ENCODE results near the gene SLC35F5.
A peak's percentile ranks its signal among the peaks of the same experiment; 100 is the strongest.
"Not testable (repeated sequence)": the region's sequence is repeated elsewhere in the genome, so short reads cannot be mapped to it uniquely, and the experiment has no call there.

The SLC35F5 gene, protein sequence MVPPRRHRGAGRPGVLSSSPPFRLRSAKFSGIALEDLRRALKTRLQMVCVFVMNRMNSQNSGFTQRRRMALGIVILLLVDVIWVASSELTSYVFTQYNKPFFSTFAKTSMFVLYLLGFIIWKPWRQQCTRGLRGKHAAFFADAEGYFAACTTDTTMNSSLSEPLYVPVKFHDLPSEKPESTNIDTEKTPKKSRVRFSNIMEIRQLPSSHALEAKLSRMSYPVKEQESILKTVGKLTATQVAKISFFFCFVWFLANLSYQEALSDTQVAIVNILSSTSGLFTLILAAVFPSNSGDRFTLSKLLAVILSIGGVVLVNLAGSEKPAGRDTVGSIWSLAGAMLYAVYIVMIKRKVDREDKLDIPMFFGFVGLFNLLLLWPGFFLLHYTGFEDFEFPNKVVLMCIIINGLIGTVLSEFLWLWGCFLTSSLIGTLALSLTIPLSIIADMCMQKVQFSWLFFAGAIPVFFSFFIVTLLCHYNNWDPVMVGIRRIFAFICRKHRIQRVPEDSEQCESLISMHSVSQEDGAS

GRCh38 chr2:113756355-113757137 is at the start of gene SLC35F5:
SLC35F5 (minus strand) TSS chr2:113756642; CDS start chr2:113756409, 233 bp downstream.
- H3K4me3 ChIP-seq, result peak within 1 kb of the TSS; percentile 85
- H3K4me1 ChIP-seq, result peaks cover 4% of the 10 kb centered on the region; the same call in 1 of the 2 replicates
- in situ Hi-C loops (cut with MboI; ENCODE audit: low sequenced_read_pairs), result loop anchor here (10.0 kb wide), 1 partner anchor 138 kb away; the partner anchor contains the start of gene ACTR3
- H3K27me3 ChIP-seq (ENCODE audit: low read depth), result no peaks in the 10 kb centered on the region
- peaks cover 11% of the 10 kb centered on the region for H3K36me3 ChIP-seq (replicated peaks)
- peak; percentile 86 to 93 for DNase-seq (ENCODE audit: low spot score in 2 of 2)
- no peaks in the 10 kb centered on the region for H3K9me3 ChIP-seq

GRCh38 chr2:113799375-113799774 is 42.9 kb upstream of the SLC35F5 start:
- Histone ChIP-seq H3K36me3 (replicated peaks) (no peaks in the 10 kb centered on the region), H3K4me1 (peaks cover 21% of the 10 kb centered on the region), H3K27me3 (ENCODE audit: low read depth) (0 out of 2 replicates have a peak, but pooled peaks cover 2% of the 10 kb centered on the region), H3K4me3 (no peak overlapping the region), H3K9me3 (no peaks in the 10 kb centered on the region)
- no peak for DNase-seq (ENCODE audit: low spot score in 2 of 2)
- in situ Hi-C loops (cut with MboI; ENCODE audit: low sequenced_read_pairs), result no loop called here

GRCh38 chr2:113797237-113797636 is 40.8 kb upstream of the SLC35F5 start:
- no peaks in the 10 kb centered on the region for H3K9me3 ChIP-seq
- in situ Hi-C loops (cut with MboI; ENCODE audit: low sequenced_read_pairs), result no loop called here
- H3K27me3 ChIP-seq (ENCODE audit: low read depth), result 0 out of 2 replicates have a peak, but pooled peaks cover 2% of the 10 kb centered on the region
- DNase-seq (ENCODE audit: low spot score in 2 of 2), result no peak
- peaks cover 21% of the 10 kb centered on the region for H3K4me1 ChIP-seq
- H3K4me3 ChIP-seq, result no peak overlapping the region
- H3K36me3 ChIP-seq (replicated peaks), result no peaks in the 10 kb centered on the region

- Histone ChIP-seq H3K4me3 (no peak overlapping the region), H3K27me3 (ENCODE audit: low read depth) (0 out of 2 replicates have a peak, but pooled peaks cover 2% of the 10 kb centered on the region), H3K9me3 (no peaks in the 10 kb centered on the region), H3K4me1 (peaks cover 21% of the 10 kb centered on the region), H3K36me3 (replicated peaks) (no peaks in the 10 kb centered on the region)
- DNase-seq (ENCODE audit: low spot score in 2 of 2), result peak; percentile 28 to 78
- in situ Hi-C loops (cut with MboI; ENCODE audit: low sequenced_read_pairs), result no loop called here
Observed at GRCh38 chr2:113796592-113797175, 40.2 kb upstream of the SLC35F5 start.

- Histone ChIP-seq H3K36me3 (replicated peaks) (no peaks in the 10 kb centered on the region), H3K9me3 (no peaks in the 10 kb centered on the region), H3K4me3 (no peak overlapping the region), H3K4me1 (peaks cover 22% of the 10 kb centered on the region), H3K27me3 (ENCODE audit: low read depth) (0 out of 2 replicates have a peak, but pooled peaks cover 2% of the 10 kb centered on the region)
- no peak for DNase-seq (ENCODE audit: low spot score in 2 of 2)
- in situ Hi-C loops (cut with MboI; ENCODE audit: low sequenced_read_pairs), result no loop called here
Observed at GRCh38 chr2:113795405-113795920, 39.0 kb upstream of the SLC35F5 start.

DNA sequence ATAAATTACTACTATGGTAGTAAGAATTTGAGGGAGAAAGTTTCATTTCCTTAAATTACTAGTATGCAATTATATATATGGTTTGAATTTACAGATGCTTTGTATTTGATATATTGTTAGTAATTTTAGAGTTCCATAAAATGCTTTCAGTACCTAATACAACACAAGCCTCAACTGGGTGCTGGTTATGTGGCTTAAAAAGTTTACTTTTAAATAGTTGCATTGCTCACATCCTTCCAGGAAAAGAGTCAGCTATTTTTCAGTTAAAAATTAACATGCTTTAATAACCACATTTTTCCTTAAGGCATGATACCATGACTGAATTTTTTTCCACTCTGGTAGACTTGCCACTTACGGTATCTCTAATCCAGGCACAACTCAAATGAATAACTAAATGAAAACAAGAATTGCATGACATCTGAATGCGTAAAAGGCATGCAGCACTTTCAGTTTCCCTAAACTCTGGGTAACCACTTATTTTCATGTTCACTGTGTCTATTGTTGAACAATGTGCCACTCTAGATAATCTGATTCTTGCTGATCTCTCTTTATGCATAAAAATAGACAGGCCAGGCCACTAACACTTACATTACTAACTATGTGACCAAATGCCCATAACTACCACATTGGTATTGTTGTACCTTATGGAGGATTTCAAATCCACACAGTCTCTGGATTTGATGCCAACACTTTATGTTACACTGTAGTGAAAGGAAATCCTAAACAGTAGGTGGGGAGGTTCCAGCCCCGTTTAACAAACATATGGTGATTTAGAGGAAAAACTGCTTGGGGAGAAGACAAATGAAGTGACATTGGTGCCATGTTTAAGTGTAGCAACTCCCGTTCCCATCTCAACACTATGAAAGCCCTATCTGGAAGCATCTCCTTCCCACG is 35.5 kb upstream of the SLC35F5 start:
- no peaks in the 10 kb centered on the region for H3K36me3 ChIP-seq (replicated peaks)
- H3K27me3 ChIP-seq (ENCODE audit: low read depth), result 0 out of 2 replicates have a peak, but pooled peaks cover 2% of the 10 kb centered on the region
- DNase-seq (ENCODE audit: low spot score in 2 of 2), result peak in 1 of 2 experiments; percentile 37
- no peak overlapping the region for H3K4me3 ChIP-seq
- in situ Hi-C loops (cut with MboI; ENCODE audit: low sequenced_read_pairs), result no loop called here
- peaks cover 17% of the 10 kb centered on the region for H3K4me1 ChIP-seq
- no peaks in the 10 kb centered on the region for H3K9me3 ChIP-seq

DNA sequence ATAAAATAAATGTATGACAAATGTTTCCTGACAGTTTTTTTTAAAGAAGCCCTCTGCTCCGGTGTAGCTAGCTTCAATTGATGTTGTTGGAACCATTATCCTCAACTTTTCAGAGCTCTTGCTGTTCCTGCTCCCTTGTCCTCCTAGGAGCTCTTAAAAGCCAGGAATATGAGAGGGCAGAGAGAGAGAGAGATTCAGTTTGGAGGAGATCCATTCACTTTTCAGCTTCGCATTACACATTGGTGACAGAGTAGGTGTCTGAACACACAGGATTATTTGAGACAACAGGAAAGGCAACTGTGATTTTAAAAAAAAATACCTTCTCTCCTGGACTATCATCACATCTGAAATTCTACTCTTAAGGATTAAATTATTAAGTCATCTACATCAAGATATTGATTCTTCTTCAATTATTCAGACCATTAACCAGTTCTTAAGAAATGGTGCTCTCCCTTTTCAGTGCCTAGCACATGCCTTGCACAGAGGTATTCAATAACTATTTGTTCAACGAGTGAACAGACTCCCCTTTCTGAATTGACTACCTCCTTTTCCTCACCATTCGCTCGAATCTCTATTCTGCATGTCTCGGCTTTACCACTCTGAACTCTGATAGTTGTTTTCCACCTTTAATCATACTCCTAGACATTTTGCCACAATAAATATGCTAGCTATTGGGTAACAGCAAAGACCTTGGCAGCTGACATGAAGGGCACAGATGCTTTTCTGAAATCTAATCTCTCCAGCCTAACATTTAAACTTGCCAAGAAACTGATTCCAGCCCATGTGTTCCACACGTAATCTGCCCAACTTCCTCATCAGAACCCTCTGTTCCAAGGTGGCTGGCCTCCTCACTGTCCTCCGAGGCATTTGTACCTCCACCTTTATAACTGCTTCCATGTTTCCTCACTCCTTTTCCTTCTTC is 28.6 kb upstream of the SLC35F5 start:
- H3K36me3 ChIP-seq (replicated peaks), result no peaks in the 10 kb centered on the region
- in situ Hi-C loops (cut with MboI; ENCODE audit: low sequenced_read_pairs), result no loop called here
- DNase-seq (ENCODE audit: low spot score in 2 of 2), result no peak
- no peaks in the 10 kb centered on the region for H3K27me3 ChIP-seq (ENCODE audit: low read depth)
- H3K4me3 ChIP-seq, result no peak overlapping the region
- no peaks in the 10 kb centered on the region for H3K4me1 ChIP-seq
- no peaks in the 10 kb centered on the region for H3K9me3 ChIP-seq

- Histone ChIP-seq H3K4me3 (no peak overlapping the region), H3K4me1 (no peaks in the 10 kb centered on the region), H3K9me3 (no peaks in the 10 kb centered on the region), H3K36me3 (replicated peaks) (no peaks in the 10 kb centered on the region), H3K27me3 (ENCODE audit: low read depth) (no peaks in the 10 kb centered on the region)
- in situ Hi-C loops (cut with MboI; ENCODE audit: low sequenced_read_pairs), result no loop called here
- DNase-seq (ENCODE audit: low spot score in 2 of 2), result no peak
Observed at GRCh38 chr2:113780472-113780871, 24.0 kb upstream of the SLC35F5 start.

DNA sequence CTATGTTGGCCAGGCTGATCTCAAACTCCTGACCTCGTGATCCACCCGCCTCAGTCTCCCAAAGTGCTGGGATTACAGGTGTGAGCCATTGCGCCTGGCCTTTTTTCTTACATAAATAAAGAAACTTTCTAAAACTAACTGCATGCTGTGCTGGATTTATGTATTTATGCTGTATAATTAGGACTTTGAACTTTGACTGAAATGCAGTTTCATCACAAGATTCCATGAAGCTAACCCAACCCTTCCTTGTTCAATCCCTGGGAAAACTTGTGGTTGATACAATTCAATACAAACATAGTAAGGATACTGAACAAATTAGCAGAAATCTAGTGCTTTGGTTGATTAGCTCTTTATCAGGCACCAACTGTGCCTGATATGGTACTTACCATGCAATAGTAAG is 20.9 kb upstream of the SLC35F5 start:
- DNase-seq (ENCODE audit: low spot score in 2 of 2), result no peak
- no peaks in the 10 kb centered on the region for H3K27me3 ChIP-seq (ENCODE audit: low read depth)
- in situ Hi-C loops (cut with MboI; ENCODE audit: low sequenced_read_pairs), result no loop called here
- no peak overlapping the region for H3K4me3 ChIP-seq
- no peaks in the 10 kb centered on the region for H3K36me3 ChIP-seq (replicated peaks)
- H3K9me3 ChIP-seq, result no peaks in the 10 kb centered on the region
- H3K4me1 ChIP-seq, result no peaks in the 10 kb centered on the region

DNA sequence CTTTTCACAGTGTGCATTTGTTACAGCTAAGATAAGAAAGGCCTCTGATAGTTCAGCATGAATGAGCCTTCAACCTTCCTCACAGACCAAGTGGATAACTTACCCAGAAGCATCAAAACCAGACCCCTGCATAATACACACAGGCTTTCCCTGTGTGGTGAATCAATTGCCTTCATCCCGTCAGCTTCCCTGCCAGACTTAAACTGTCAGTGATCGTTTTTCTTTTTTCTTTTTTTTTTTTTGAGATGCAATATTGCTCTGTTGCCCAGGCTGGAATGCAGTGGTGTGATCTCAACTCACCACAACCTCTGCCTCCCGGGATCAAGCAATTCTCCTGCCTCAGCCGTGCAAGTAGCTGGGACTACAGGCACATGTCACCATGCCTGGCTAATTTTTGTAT is 20.5 kb upstream of the SLC35F5 start:
- Histone ChIP-seq H3K27me3 (ENCODE audit: low read depth) (no peaks in the 10 kb centered on the region), H3K36me3 (replicated peaks) (no peaks in the 10 kb centered on the region), H3K4me3 (no peak overlapping the region), H3K9me3 (no peaks in the 10 kb centered on the region), H3K4me1 (no peaks in the 10 kb centered on the region)
- DNase-seq (ENCODE audit: low spot score in 2 of 2), result no peak
- in situ Hi-C loops (cut with MboI; ENCODE audit: low sequenced_read_pairs), result no loop called here

GRCh38 chr2:113774616-113775015 is 18.2 kb upstream of the SLC35F5 start:
- in situ Hi-C loops (cut with MboI; ENCODE audit: low sequenced_read_pairs); H3K4me1 ChIP-seq; H3K36me3 ChIP-seq (replicated peaks); H3K27me3 ChIP-seq (ENCODE audit: low read depth); DNase-seq (ENCODE audit: low spot score in 2 of 2); H3K9me3 ChIP-seq; H3K4me3 ChIP-seq: not testable (repeated sequence)

- Histone ChIP-seq H3K27me3 (ENCODE audit: low read depth) (no peaks in the 10 kb centered on the region), H3K4me3 (no peak overlapping the region), H3K36me3 (replicated peaks) (no peaks in the 10 kb centered on the region), H3K9me3 (no peaks in the 10 kb centered on the region), H3K4me1 (no peaks in the 10 kb centered on the region)
- DNase-seq (ENCODE audit: low spot score in 2 of 2), result no peak
- in situ Hi-C loops (cut with MboI; ENCODE audit: low sequenced_read_pairs), result no loop called here
Observed at GRCh38 chr2:113770929-113771328, 14.5 kb upstream of the SLC35F5 start.
